HG02798 (cell line): ENCODE data around the gene DUSP6.

ENCODE experiments used
- ATAC-seq: cut with Tn5 transposase; IDR thresholded peaks from one replicate; pipeline ENCODE4 v1.9.1; 2021; ENCODE audit warnings: mild to moderate bottlenecking; ENCODE audit not compliant: unreplicated experiment, poor library complexity

DUSP6 gene

GRCh38 chr12:89306827-89307473 is 45.4 kb downstream of the DUSP6 start:
- no peak for ATAC-seq

- no peak for ATAC-seq
These were observed 46.9 kb downstream of the DUSP6 start for GRCh38 chr12:89305373-89305772.

- no peak for ATAC-seq
These were observed 52.4 kb downstream of the DUSP6 start for GRCh38 chr12:89299931-89300330.

GRCh38 chr12:89299417-89299816 is 52.9 kb downstream of the DUSP6 start:
- ATAC-seq, result no peak
